Smooth muscle cell (in vitro differentiated cells): ENCODE data around the gene ROMO1. TPM values are rescaled to one million over a fixed set of nuclear protein-coding genes. Genes with fewer than 3 reads are reported as not detected.

Experiments used
- DNase-seq: peaks from one replicate; lab custom pipeline; 2025; ENCODE audit not compliant: unreplicated experiment; lab: John Stamatoyannopoulos, UW
- H2AFZ ChIP-seq: fragments of 200-600 bp; sonication (generic); 2 replicates; pipeline ENCODE4 v1.6.0; 2016; ENCODE audit warnings: antibody characterized with exemption, low read depth, mild to moderate bottlenecking
- H3F3A ChIP-seq: fragments of 200-600 bp; sonication (generic); 2 replicates; pipeline ENCODE4 v1.6.0; 2017; ENCODE audit warnings: antibody characterized with exemption, low read depth
- H3K27ac ChIP-seq: fragments of 200-600 bp; sonication (generic); 2 replicates; pipeline ENCODE4 v1.5.1; 2016; ENCODE audit warnings: low read depth, mild to moderate bottlenecking
- H3K27me3 ChIP-seq: fragments of 200-600 bp; sonication (generic); 2 replicates; pipeline ENCODE4 v1.6.1; 2016; ENCODE audit warnings: low read depth, mild to moderate bottlenecking
- H3K36me3 ChIP-seq: fragments of 200-600 bp; sonication (generic); 2 replicates; pipeline ENCODE4 v1.5.1; 2016; ENCODE audit warnings: low read depth
- H3K4me1 ChIP-seq: fragments of 200-600 bp; sonication (generic); 2 replicates; pipeline ENCODE4 v1.5.1; 2016; ENCODE audit warnings: low read depth
- H3K4me2 ChIP-seq: fragments of 200-600 bp; sonication (generic); 2 replicates; pipeline ENCODE4 v1.6.0; 2016; ENCODE audit warnings: mild to moderate bottlenecking
- H3K4me3 ChIP-seq: fragments of 200-600 bp; sonication (generic); 2 replicates; pipeline ENCODE4 v1.5.1; 2016; ENCODE audit warnings: mild to moderate bottlenecking
- H3K79me2 ChIP-seq: fragments of 200-600 bp; sonication (generic); 2 replicates; pipeline ENCODE4 v1.6.0; 2016; ENCODE audit warnings: low read depth, mild to moderate bottlenecking
- H3K9ac ChIP-seq: fragments of 200-600 bp; sonication (generic); 2 replicates; pipeline ENCODE4 v1.6.0; 2016; ENCODE audit warnings: low read depth
- H3K9me3 ChIP-seq: fragments of 200-600 bp; sonication (generic); replicated peaks from 2 replicates; pipeline ENCODE4 v1.5.1; 2016; ENCODE audit warnings: low read depth
- H4K20me1 ChIP-seq: fragments of 200-600 bp; sonication (generic); 2 replicates; pipeline ENCODE4 v1.6.0; 2016; ENCODE audit warnings: low read depth
- WGBS: methylation state at CpG from one replicate; pipeline ENCODE4 v1.1.7; 2016; ENCODE audit warnings: low lambda C conversion rate; 5-methylcytosine and 5-hydroxymethylcytosine counted together
- polyA plus RNA-seq: library from polyadenylated mRNA; unstranded; fragments of >200 nt; fragmentation: Nextera tagmentation; extraction: Ambion mirVana; gene quantifications from 2 replicates; pipeline ENCODE4 v1.2.1, GENCODE V29; 2016
- total RNA-seq: library from RNA; depleted of rRNA; stranded (reverse); fragments of >200 nt; gene quantifications from 2 replicates; pipeline ENCODE4 v1.2.3, GENCODE V29; 2014
- TF ChIP-seq, protein P1 (sequence below): fragments of 200-600 bp; sonication (generic); IDR thresholded peaks from 2 replicates; pipeline ENCODE4 v1.5.1; 2017; ENCODE audit warnings: borderline replicate concordance, mild to moderate bottlenecking, antibody characterized with exemption; ENCODE audit not compliant: insufficient read depth, poor library complexity, severe bottlenecking

Gene ROMO1
- total and polyA plus RNA-seq, 2 experiments from 2014 or later, result 523 to 694 TPM

DNA sequence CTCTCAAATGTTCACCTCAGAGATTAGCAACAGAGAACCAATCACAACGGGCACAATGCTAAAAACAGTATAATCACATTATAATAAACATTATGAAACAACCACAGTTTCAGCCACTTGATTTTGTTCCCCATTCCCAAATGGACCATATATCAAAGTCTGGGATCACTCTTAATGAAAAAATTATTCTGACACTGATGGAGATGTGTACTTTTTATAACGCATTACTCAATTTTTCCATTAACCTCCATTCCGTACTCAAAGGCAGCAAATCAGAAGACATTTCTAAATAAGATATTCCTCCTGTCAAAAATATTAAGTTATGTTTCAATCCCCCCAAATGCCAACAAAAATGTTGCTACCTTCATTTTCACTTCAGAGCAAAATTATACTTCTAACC lies 37.3 kb upstream of the ROMO1 start:
- Histone ChIP-seq H3K36me3 (no peaks in the 10 kb centered on the region), H4K20me1 (peaks cover 72% of the 10 kb centered on the region), H3F3A (no peaks in the 10 kb centered on the region), H3K9ac (peak overlapping the region; percentile 97), H3K79me2 (peaks cover 78% of the 10 kb centered on the region), H2AFZ (no peak overlapping the region), H3K9me3 (no peaks in the 10 kb centered on the region), H3K4me2 (peak overlapping the region; percentile 95), H3K4me3 (peak overlapping the region; percentile 80), H3K27me3 (no peaks in the 10 kb centered on the region), H3K4me1 (peaks cover 38% of the 10 kb centered on the region), H3K27ac (peak overlapping the region; percentile 93)
- DNase-seq, result no peak
- WGBS, result 75% methylated on average over 3 of the region's 3 CpGs
- TF ChIP-seq, protein P1, sequence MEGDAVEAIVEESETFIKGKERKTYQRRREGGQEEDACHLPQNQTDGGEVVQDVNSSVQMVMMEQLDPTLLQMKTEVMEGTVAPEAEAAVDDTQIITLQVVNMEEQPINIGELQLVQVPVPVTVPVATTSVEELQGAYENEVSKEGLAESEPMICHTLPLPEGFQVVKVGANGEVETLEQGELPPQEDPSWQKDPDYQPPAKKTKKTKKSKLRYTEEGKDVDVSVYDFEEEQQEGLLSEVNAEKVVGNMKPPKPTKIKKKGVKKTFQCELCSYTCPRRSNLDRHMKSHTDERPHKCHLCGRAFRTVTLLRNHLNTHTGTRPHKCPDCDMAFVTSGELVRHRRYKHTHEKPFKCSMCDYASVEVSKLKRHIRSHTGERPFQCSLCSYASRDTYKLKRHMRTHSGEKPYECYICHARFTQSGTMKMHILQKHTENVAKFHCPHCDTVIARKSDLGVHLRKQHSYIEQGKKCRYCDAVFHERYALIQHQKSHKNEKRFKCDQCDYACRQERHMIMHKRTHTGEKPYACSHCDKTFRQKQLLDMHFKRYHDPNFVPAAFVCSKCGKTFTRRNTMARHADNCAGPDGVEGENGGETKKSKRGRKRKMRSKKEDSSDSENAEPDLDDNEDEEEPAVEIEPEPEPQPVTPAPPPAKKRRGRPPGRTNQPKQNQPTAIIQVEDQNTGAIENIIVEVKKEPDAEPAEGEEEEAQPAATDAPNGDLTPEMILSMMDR, result no peak

DNA sequence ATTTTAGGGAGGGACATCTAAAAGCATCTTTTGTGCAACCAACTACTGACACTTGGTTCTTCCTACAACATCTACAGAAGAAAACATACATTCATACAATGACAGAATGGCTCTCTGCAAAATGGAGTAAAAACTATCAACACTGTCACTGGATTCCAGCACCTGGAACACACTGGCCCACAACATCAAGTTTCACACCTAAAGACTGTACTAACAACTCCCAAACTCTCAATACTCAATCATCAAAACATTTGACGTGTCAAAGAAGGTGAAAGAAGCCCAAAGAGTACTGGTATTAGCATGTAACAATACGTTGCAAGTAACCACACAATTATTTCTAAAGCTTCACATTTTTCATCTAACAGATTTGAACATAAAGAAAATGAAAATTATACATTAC lies 36.7 kb upstream of the ROMO1 start:
- no peaks in the 10 kb centered on the region for H3K27me3 ChIP-seq
- H3K9me3 ChIP-seq, result no peaks in the 10 kb centered on the region
- no peaks in the 10 kb centered on the region for H3F3A ChIP-seq
- H4K20me1 ChIP-seq, result peaks cover 66% of the 10 kb centered on the region
- H3K27ac ChIP-seq, result peak overlapping the region; percentile 93
- H3K4me1 ChIP-seq, result peaks cover 38% of the 10 kb centered on the region
- H3K9ac ChIP-seq, result peak overlapping the region; percentile 97
- H3K79me2 ChIP-seq, result peaks cover 72% of the 10 kb centered on the region
- 21% methylated on average over 2 of the region's 2 CpGs for WGBS
- H3K4me2 ChIP-seq, result peak overlapping the region; percentile 95
- H3K36me3 ChIP-seq, result no peaks in the 10 kb centered on the region
- no peak for DNase-seq
- TF ChIP-seq, protein P1, result no peak
- no peak overlapping the region for H2AFZ ChIP-seq
- peak overlapping the region; percentile 80 for H3K4me3 ChIP-seq

DNA sequence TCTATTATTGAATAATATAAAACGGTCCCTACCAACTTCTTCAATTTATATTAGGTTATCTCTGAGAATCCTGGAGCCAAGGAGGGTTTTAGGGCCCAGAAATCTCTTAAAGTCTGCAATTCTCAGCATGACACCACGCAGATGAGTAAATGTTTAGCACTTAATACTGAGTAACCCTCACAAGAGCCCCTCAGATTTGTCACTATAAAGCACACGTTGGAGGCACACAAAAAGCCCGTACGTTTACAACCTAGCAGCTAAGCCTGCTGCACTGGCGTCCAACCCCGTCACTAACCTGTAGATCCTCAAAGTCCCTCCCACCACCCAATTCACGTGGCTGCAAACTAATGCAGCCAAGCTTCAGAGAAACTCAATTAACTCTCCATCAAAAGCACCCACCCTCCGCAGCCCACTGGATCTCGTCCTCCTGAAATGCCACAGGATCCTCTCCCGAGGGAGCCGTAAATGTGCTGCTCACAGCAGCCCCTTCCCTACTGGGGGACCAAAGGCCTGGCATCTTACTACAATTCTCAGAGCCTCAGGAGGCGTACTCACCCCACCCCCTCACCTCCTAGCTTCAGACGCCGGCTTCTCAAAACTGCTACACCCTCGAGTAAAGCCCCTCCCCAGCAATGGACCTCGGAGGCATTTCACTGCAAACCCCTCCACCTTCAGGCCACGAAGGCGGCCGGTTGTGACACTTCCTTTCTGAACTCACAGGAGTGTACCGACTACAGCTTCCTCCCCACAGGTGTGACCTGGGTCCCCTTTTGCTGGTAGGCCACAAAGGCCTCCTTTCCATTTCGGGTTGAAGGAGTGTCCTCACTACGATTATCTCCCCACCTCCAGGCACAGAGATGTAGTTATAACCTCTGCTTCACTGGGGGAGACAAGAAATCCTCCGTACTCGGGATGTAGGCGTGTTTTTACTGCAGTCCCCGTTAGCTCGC lies 35.4 kb upstream of the ROMO1 start:
- WGBS, result 1% methylated on average over 28 of the region's 28 CpGs
- H3K4me1 ChIP-seq, result peaks cover 38% of the 10 kb centered on the region
- TF ChIP-seq, protein P1, result no peak

More for the DNA sequence above, 35.4 kb upstream of the ROMO1 start:
- Histone ChIP-seq H3K4me2 (peak overlapping the region; percentile 95), H3K27ac (peak overlapping the region; percentile 93), H3K9me3 (no peaks in the 10 kb centered on the region), H3K4me3 (peak overlapping the region; percentile 80), H3K36me3 (no peaks in the 10 kb centered on the region), H3K9ac (peak overlapping the region; percentile 97), H3F3A (no peaks in the 10 kb centered on the region), H4K20me1 (peaks cover 53% of the 10 kb centered on the region), H3K79me2 (peaks cover 59% of the 10 kb centered on the region), H3K27me3 (no peaks in the 10 kb centered on the region), H2AFZ (no peak overlapping the region)
- DNase-seq, result no peak
